NOMO-1 treated with dmso at 0.1 percent for 144 hours (cell line): Measurements from ENCODE around the gene TRIM60.
"Not testable (repeated sequence)": the region's sequence is repeated elsewhere in the genome, so short reads cannot be mapped to it uniquely, and the experiment has no call there.

Experiments used
- DNase-seq: peaks from one replicate; lab custom pipeline; 2025; ENCODE audit not compliant: unreplicated experiment; lab: John Stamatoyannopoulos, UW

Gene TRIM60

GRCh38 chr4:165052627-165053026 is 20.8 kb downstream of the TRIM60 start:
- no peak for DNase-seq

GRCh38 chr4:165053645-165054044 is 21.8 kb downstream of the TRIM60 start, which contains the start of gene TRIM75:
TSS of gene TRIM75 (plus strand) at chr4:165053866. CDS start at chr4:165059148, 5,282 bp downstream.
- no peak for DNase-seq

- DNase-seq, result no peak
These were observed 23.8 kb downstream of the TRIM60 start for GRCh38 chr4:165055601-165056000.

GRCh38 chr4:165058666-165059065 is 26.9 kb downstream of the TRIM60 start:
- no peak for DNase-seq

GRCh38 chr4:165059386-165059785 is 27.6 kb downstream of the TRIM60 start:
- no peak for DNase-seq

- DNase-seq, result no peak
These were observed 29.1 kb downstream of the TRIM60 start for GRCh38 chr4:165060938-165061337.

- DNase-seq, result no peak
These were observed 38.8 kb downstream of the TRIM60 start for GRCh38 chr4:165070560-165070959.

GRCh38 chr4:165073346-165073745 is 41.5 kb downstream of the TRIM60 start:
- DNase-seq, result not testable (repeated sequence)

- DNase-seq, result no peak
These were observed 45.3 kb downstream of the TRIM60 start for GRCh38 chr4:165077034-165077578.

- no peak for DNase-seq
These were observed 47.7 kb downstream of the TRIM60 start for GRCh38 chr4:165079476-165079875.

- not testable (repeated sequence) for DNase-seq
These were observed 53.0 kb downstream of the TRIM60 start for GRCh38 chr4:165084787-165085186.

- DNase-seq, result no peak
These were observed 54.1 kb downstream of the TRIM60 start for GRCh38 chr4:165085946-165086345.

GRCh38 chr4:165088366-165088765 is 56.6 kb downstream of the TRIM60 start:
- no peak for DNase-seq
